ENCODE measurements around the gene KCNQ1.

Gene KCNQ1

GRCh38 chr11:2865922-2866577 is 421.2 kb downstream of the KCNQ1 start:
- no peak for TF ChIP-seq CTCF (IDR thresholded peaks at IDR 0.05)

GRCh38 chr11:2867142-2867541 is 422.3 kb downstream of the KCNQ1 start:
- TF ChIP-seq CTCF (IDR thresholded peaks at IDR 0.05), result no peak

GRCh38 chr11:2867722-2868505 is 423.1 kb downstream of the KCNQ1 start:
- TF ChIP-seq CTCF (IDR thresholded peaks at IDR 0.05), result no peak

- no peak for TF ChIP-seq CTCF (IDR thresholded peaks at IDR 0.05)
Measured at GRCh38 chr11:2868506-2869133, 423.8 kb downstream of the KCNQ1 start.

- no peak for TF ChIP-seq CTCF (IDR thresholded peaks at IDR 0.05)
Measured at GRCh38 chr11:2869134-2869526, 424.3 kb downstream of the KCNQ1 start.

- TF ChIP-seq CTCF (IDR thresholded peaks at IDR 0.05), result no peak
Measured at GRCh38 chr11:2869561-2870427, 425.0 kb downstream of the KCNQ1 start.

GRCh38 chr11:2870460-2870859 is 425.7 kb downstream of the KCNQ1 start:
- TF ChIP-seq CTCF (IDR thresholded peaks at IDR 0.05), result no peak
